ENCODE measurements around the gene FCMR.

FCMR gene

DNA sequence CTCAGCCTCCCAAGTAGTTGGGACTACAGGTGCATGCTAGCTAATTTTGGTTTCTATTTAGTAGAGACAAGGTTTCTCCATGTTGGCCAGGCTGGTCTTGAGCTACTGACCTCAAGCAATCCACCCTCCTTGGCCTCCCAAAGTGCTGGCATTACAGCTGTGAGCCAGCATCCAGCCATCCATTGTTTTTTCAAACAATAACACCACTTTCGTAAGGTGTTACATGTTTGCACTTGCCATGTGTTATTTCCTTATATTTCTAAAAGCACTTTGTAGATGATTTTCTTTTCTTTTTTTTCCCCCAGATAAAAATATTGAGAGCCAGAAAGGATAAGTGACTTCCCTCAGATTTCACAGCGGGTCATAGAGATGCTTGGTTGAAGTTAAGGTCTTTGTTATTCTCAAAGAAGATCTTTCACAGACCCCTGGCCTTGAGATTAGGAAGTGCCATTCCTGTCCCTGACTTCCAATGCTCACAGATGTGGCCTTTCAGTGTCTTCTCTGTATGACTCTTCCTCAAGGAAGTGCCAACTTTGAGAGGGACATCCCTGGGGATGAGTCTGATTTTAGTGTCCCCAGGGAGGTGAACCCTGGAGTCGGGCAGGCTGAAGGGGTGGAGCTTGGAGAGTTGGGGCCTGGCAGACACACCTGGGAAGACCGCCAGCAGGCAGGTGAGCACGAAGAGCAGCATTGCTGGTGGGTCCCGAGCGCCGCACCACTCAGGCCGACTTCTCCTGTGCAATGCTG lies 18.3 kb upstream of the FCMR start:
- no peaks in the 10 kb centered on the region for H4K20me1 ChIP-seq
- no peaks in the 10 kb centered on the region for H3K36me3 ChIP-seq
- no peaks in the 10 kb centered on the region for H3K27me3 ChIP-seq
- no peak overlapping the region for H3K9ac ChIP-seq
- H3K4me2 ChIP-seq = peak overlapping the region; percentile 32
- no peak overlapping the region for H3K27ac ChIP-seq
- peaks cover 8% of the 10 kb centered on the region for H3K4me1 ChIP-seq
- no peak for TF ChIP-seq Cebpa-rat (IDR thresholded peaks at IDR 0.05)
- H3K4me3 ChIP-seq = no peak overlapping the region
- no peaks in the 10 kb centered on the region for H3K9me3 ChIP-seq

DNA sequence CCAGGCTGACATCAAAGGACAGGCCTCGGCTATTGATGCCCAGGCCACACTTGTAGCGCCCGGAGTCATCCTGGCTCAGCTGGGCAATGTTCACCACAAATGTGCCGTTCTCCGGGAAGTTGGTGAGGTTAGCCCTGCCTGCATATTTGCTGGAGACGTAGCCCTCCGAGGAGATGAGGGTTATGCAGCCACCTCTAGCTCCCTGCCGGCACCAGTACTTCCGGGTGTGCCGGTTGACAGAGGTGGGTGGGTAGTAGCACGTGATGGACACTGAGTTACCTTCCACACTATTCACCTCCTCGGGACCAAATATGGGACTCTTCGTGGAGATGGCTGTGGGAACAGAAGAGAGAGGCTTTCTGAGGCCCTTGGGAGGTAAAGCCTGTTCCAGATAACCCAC lies 17.4 kb upstream of the FCMR start:
- Histone ChIP-seq H3K4me2 (no peak overlapping the region), H3K4me1 (peaks cover 12% of the 10 kb centered on the region), H3K27me3 (no peaks in the 10 kb centered on the region), H3K27ac (no peak overlapping the region), H3K9me3 (no peaks in the 10 kb centered on the region), H3K36me3 (no peaks in the 10 kb centered on the region), H3K4me3 (no peak overlapping the region), H4K20me1 (no peaks in the 10 kb centered on the region), H3K9ac (no peak overlapping the region)
- no peak for TF ChIP-seq Cebpa-rat (IDR thresholded peaks at IDR 0.05)

DNA sequence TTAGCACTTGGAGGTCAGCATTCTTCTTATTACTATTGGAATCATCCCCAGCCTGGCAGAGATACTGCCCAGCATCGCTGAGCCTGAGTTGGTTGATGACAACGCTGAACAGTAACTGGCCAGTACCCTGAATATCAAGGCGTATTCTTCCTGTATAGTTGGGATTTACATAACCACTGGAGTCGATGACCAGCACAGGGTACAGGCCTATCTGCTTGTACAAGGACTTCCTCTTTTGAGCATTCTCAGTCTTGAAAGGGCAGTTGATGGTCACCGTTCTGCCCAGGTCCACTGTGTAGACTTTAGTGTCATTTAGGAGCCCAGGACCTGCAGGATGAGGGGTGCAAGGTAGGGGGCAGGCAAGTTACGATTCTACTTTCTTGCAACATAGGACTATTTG lies 15.7 kb upstream of the FCMR start:
- no peaks in the 10 kb centered on the region for H3K27me3 ChIP-seq
- no peak overlapping the region for H3K9ac ChIP-seq
- H3K36me3 ChIP-seq = no peaks in the 10 kb centered on the region
- peaks cover 20% of the 10 kb centered on the region for H3K4me1 ChIP-seq
- no peak overlapping the region for H3K27ac ChIP-seq
- H3K4me2 ChIP-seq = no peak overlapping the region
- TF ChIP-seq Cebpa-rat (IDR thresholded peaks at IDR 0.05) = no peak
- H3K4me3 ChIP-seq = no peak overlapping the region
- no peaks in the 10 kb centered on the region for H3K9me3 ChIP-seq
- no peaks in the 10 kb centered on the region for H4K20me1 ChIP-seq

DNA sequence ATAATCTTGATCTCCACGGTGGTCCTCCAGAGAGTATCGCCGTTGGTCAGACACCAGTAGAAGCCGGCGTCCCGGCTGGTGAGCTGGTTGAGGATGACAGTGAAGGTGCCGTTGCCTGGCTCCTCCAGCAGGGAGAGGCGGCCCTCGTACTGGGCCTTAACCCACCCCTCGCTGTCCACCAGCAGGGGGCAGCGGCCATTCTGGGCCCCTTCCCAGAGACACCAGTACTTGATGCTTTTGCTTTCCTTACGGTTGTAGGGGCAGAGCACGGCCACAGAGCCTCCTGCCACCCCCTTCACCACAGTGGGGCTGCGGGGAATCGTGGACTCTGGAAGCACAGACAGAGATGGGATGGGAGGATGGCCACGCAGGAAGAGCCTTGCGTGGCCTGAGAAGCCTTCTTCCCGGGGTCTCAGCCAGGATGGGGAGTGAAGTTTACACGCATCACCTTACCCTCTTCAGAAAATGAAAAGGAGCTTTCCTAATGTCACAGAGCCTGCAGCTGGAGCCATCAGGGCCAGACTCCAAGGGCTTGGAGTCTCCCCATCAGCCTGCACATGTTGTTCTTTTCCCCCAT lies 13.8 kb upstream of the FCMR start:
- H3K27ac ChIP-seq = no peak overlapping the region
- no peak overlapping the region for H3K4me3 ChIP-seq
- peaks cover 34% of the 10 kb centered on the region for H3K4me1 ChIP-seq
- H3K4me2 ChIP-seq = no peak overlapping the region
- no peaks in the 10 kb centered on the region for H3K36me3 ChIP-seq
- H3K9me3 ChIP-seq = no peaks in the 10 kb centered on the region
- no peak overlapping the region for H3K9ac ChIP-seq
- no peak for TF ChIP-seq Cebpa-rat (IDR thresholded peaks at IDR 0.05)
- no peaks in the 10 kb centered on the region for H3K27me3 ChIP-seq
- no peaks in the 10 kb centered on the region for H4K20me1 ChIP-seq

DNA sequence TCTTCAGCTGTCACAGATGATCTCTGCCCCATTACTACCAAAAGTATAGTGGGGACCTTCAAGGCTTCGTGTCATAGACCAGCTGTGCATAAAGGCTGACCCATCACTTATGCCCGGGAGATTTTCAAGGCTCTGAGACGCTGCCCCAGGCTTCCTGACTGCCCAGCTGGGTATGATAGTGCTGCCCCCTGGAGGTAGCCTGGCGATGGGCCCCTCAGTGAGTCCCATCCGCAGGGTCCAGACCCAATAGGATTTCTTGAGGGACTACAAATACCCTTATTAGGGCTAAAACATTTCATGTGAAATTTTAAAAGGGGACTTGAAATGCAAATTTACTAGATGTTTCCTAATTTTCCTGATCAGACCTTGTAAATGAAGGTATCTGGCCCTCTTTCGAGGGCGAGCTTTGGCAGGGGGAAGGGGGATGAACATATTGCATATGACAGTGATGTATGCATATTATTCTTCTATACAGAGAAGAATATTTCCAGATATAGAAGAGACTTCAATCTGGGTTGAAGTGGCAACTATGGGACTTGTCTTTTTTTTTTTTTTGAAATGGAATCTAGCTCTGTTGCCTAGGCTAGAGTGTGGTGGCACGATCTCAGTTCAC lies 11.7 kb upstream of the FCMR start:
- no peaks in the 10 kb centered on the region for H3K9me3 ChIP-seq
- no peaks in the 10 kb centered on the region for H3K36me3 ChIP-seq
- H3K27me3 ChIP-seq = no peaks in the 10 kb centered on the region
- H3K4me1 ChIP-seq = peaks cover 38% of the 10 kb centered on the region
- no peak overlapping the region for H3K9ac ChIP-seq
- no peaks in the 10 kb centered on the region for H4K20me1 ChIP-seq
- no peak overlapping the region for H3K4me2 ChIP-seq
- no peak for TF ChIP-seq Cebpa-rat (IDR thresholded peaks at IDR 0.05)
- H3K27ac ChIP-seq = no peak overlapping the region
- no peak overlapping the region for H3K4me3 ChIP-seq

DNA sequence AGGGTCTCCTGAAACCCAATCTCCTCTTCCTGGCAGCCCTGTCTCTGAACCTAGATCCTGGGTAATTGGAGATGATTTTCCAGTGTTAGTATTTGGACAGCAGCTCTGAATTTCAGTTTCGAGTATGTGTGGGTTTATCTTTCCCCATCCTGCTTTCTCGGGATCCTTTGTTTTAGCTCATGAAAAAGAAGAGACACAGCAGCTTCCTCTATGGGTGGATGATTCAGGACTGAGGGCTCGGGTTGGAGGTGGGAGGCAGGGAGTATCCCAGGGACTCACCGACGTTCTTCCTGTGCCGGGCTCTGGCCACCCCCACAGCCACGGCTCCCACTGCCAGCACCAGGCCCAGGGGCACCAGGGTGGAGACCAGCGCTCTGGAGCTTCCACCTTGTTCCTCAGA lies 10.4 kb upstream of the FCMR start:
- H3K27ac ChIP-seq = no peak overlapping the region
- H3K4me3 ChIP-seq = no peak overlapping the region
- TF ChIP-seq Cebpa-rat (IDR thresholded peaks at IDR 0.05) = no peak
- H3K9ac ChIP-seq = no peak overlapping the region
- H3K36me3 ChIP-seq = no peaks in the 10 kb centered on the region
- H3K4me1 ChIP-seq = peaks cover 38% of the 10 kb centered on the region
- H3K27me3 ChIP-seq = no peaks in the 10 kb centered on the region
- H4K20me1 ChIP-seq = no peaks in the 10 kb centered on the region
- H3K4me2 ChIP-seq = no peak overlapping the region
- H3K9me3 ChIP-seq = no peaks in the 10 kb centered on the region

DNA sequence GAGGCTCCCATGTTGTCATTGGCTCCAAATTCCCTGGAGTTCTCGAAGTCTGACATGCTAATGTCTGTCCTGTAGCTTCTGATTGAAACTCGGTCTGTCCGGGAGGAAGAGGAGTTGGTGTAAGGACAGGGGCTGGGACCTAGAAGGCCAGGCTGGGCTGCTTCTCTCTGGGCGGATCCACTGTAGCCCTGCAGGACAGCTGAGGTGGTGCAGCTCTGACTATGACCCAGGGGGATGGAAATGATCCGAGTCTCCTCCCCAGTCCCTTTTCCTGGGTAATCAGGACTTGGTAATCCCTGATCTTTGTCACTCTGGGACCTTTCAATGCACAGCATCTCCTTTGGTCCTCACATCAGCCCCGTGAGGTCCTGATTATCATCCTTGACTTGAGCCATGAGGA lies 10.0 kb upstream of the FCMR start:
- Histone ChIP-seq H3K9me3 (no peaks in the 10 kb centered on the region), H3K4me1 (peaks cover 38% of the 10 kb centered on the region), H3K4me2 (peak overlapping the region; percentile 81), H3K36me3 (no peaks in the 10 kb centered on the region), H3K27me3 (no peaks in the 10 kb centered on the region), H3K9ac (no peak overlapping the region), H3K4me3 (no peak overlapping the region), H4K20me1 (no peaks in the 10 kb centered on the region), H3K27ac (no peak overlapping the region)
- TF ChIP-seq Cebpa-rat (IDR thresholded peaks at IDR 0.05) = no peak

DNA sequence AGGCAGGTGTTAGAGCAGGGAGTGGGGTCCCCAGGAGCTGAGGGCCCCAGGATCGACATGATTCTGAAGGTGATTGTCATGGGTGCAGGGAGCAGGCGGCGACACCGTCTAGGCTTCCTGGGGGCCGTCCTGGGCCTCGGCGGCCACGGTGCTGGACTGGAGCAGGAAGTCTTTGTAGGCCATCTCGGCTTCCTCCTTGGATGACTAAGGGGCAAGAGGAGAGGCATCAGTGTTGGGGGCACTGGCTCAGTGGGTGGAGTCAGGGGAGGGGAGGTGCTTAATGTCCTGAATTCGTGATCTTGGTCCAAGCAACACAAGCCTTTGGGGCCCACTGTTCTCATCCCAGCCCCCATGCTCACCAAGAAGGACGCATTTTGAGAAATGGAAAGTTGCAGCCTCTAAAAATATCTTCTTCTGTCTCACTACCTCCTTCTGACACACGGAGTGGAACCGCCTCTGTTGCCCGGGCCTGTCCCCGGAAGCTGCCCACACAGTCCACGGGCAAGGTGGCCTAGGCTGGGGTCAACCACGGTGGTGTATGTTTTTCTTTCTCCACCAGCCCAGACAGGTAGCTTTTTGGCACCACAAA lies 8.6 kb upstream of the FCMR start:
- no peaks in the 10 kb centered on the region for H3K27me3 ChIP-seq
- H3K27ac ChIP-seq = peak overlapping the region; percentile 85
- no peaks in the 10 kb centered on the region for H3K36me3 ChIP-seq
- H3K4me2 ChIP-seq = peak overlapping the region; percentile 81
- H4K20me1 ChIP-seq = no peaks in the 10 kb centered on the region
- peak overlapping the region; percentile 68 for H3K9ac ChIP-seq
- no peaks in the 10 kb centered on the region for H3K9me3 ChIP-seq
- peaks cover 42% of the 10 kb centered on the region for H3K4me1 ChIP-seq
- no peak overlapping the region for H3K4me3 ChIP-seq
- no peak for TF ChIP-seq Cebpa-rat (IDR thresholded peaks at IDR 0.05)

DNA sequence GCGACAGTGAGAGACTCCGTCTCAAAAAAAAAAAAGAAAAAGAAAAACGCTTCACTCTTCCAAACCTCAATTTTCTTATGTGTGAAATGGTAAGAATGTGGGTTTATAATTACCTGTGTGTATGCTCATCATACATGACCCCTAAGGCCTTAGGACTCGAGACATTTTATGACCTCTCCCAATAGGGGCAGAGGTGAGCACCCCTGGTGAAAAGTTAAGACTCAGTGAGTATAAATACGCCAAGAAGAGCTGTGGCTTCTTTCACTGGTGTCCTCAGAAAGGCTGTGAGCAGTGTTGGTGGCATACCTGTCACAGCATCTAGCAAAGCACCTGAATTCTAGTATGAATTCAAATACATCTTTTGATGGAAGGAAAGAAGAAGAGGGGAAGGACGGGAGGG lies 7.8 kb upstream of the FCMR start:
- H3K4me1 ChIP-seq = peaks cover 50% of the 10 kb centered on the region
- no peaks in the 10 kb centered on the region for H4K20me1 ChIP-seq
- H3K9ac ChIP-seq = no peak overlapping the region
- H3K4me2 ChIP-seq = peak overlapping the region; percentile 81
- no peaks in the 10 kb centered on the region for H3K9me3 ChIP-seq
- H3K4me3 ChIP-seq = no peak overlapping the region
- TF ChIP-seq Cebpa-rat (IDR thresholded peaks at IDR 0.05) = no peak
- H3K36me3 ChIP-seq = no peaks in the 10 kb centered on the region
- no peaks in the 10 kb centered on the region for H3K27me3 ChIP-seq
- H3K27ac ChIP-seq = peak overlapping the region; percentile 85

DNA sequence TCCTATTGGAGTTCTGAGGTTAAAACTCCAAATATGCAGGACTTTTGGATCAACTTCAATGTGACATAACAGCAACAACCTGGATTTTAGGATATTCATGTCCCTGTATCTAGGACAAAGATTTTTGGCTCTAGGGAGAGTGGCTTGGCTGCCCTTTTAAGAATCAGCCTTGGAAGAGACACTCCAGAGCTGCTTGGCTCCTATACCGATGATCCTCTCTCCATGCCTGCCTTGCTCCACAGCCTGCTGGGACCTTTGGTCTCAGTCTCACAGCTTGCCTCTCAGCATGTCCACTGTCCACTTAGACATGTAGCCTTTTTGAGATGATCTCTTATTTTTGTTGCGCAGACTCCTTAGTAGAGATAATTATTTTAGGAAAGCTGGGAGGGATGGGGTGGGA lies 4.5 kb upstream of the FCMR start:
- Histone ChIP-seq H3K9ac (no peak overlapping the region), H3K36me3 (no peaks in the 10 kb centered on the region), H4K20me1 (no peaks in the 10 kb centered on the region), H3K9me3 (no peaks in the 10 kb centered on the region), H3K4me1 (peaks cover 63% of the 10 kb centered on the region), H3K27ac (no peak overlapping the region), H3K4me2 (no peak overlapping the region), H3K4me3 (no peak overlapping the region), H3K27me3 (no peaks in the 10 kb centered on the region)
- no peak for TF ChIP-seq Cebpa-rat (IDR thresholded peaks at IDR 0.05)
